Stimulated activated CD4-positive, alpha-beta T cell treated with anti-CD3 and anti-CD28 coated beads, TNF-alpha, amount 100 ng/mL, for 4 hours (primary cell): ENCODE results near the gene SULT1C4.
"Not testable (repeated sequence)": the region's sequence is repeated elsewhere in the genome, so short reads cannot be mapped to it uniquely, and the experiment has no call there.

ENCODE experiments used
- DNase-seq, 3 experiments: peaks; one replicate each; pipeline ENCODE4 v3.0.0-alpha.2; 2020; ENCODE audit warnings: low read depth in 3 of 3

Gene SULT1C4

DNA sequence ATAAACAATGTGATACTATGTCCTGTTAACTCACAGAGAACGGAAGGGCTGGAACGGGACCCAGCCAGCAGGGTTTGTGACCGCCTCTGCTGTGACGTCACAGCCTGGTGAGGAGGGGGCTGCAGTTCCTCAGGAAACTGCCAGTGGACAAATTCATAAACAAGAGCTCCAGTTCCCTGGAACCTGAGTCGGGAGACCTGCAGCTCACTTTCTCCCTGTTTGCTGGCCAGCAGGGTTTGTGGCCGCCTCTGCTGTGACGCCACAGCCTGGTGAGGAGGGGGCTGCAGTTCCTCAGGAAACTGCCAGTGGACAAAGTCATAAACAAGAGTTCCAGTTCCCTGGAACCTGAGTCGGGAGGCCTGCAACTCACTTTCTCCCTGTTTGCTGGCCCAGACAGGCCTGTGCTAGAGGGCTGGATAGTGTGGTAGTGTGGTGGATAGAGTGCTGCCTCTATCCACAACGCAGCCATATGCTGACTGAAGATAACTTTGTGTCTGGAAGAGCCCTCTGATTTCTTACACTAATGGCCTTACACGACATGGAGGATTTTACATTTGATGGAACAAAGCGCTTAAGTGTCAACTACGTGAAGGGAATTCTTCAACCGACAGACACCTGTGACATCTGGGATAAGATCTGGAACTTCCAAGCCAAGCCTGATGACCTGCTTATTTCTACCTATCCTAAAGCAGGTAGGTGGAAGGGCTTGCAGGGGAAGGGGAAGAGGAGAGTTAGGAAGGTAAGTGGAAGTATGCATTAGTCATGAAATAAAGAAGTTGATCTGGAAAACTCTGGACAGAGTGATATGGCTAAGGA is at the start of gene SULT1C4:
Gene SULT1C4, plus strand, starts transcription at position 140 of the 816 bp plus-strand sequence. Its CDS starts 384 bp downstream, at position 524.
- no peak for DNase-seq

DNA sequence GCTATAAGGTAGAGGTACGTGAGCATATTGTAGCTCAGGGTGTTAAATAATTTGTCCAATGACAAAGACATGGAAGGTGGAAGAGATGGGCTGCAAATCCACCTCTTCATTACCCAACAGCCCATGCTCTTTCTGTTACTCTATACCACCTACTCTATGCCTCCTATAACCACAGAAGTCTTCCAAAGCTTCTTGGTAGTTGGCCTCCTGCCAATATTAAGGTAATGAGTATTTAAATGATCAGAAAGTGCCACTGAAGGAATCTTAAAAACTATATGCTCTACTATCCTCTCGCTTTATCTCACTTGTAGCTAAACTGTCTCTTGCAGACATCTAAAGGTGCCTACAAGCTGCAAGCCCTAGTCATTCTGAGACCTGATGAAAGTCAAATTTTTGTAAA is 48.0 kb upstream of the SULT1C4 start:
- DNase-seq: no peak

DNA sequence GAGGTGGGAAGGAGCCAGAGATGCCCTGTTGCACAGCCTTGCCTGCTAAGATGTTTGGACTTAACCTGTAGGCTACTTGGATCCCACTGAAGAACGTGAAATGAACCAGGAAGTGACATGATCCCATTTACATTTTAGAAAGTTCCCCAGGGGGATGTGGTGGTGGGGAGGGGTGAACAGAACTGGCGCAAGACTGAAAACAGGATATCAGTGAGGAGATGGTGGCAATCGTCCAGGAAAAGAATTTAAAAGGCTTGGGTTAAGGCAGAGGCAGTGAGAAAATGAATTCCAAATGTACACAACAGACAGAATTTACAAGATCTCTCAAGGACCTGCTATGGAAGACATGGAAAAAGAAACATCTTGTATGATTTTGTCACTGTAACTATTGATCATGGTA is 46.8 kb upstream of the SULT1C4 start:
- no peak for DNase-seq

GRCh38 chr2:108345951-108346350 is 31.8 kb upstream of the SULT1C4 start:
- DNase-seq: no peak

- no peak for DNase-seq
Observed at GRCh38 chr2:108346827-108347226, 30.9 kb upstream of the SULT1C4 start.

GRCh38 chr2:108347786-108348185 is 30.0 kb upstream of the SULT1C4 start:
- no peak for DNase-seq

DNA sequence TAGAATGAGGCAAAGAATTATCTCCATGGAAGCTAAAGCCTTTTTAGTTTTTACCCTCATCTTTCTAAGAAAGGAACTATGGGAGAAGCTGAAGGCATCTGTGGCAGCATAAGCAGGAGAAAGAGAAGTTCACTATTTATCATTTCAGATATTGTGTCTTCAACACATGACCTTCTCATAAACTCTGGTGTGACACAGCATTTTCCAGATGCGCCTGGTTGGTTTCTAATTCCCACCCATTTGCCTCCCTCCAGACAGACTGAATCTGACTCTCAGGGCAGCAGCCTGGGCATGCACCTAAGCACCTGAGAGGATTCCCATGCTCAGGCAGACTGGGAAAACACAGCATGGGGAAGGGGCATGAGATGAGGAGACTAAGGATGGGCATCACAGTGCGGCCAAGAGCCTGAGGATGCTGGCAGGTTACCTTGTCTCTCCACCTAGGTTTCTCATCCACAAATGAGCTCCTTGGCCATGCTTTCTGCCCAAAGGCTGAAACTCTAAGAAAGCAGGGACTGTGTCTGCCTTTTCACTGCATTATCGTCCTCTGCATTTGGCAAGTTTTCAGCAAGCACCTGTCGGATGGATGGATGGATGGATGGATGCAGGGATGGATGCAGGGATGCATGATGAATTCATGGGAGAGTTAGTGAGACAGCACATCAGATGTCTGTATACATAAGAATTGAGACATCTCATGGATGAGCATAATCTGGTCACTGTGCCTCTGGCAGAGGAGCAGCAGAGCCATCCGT is 28.8 kb upstream of the SULT1C4 start:
- no peak for DNase-seq

DNA sequence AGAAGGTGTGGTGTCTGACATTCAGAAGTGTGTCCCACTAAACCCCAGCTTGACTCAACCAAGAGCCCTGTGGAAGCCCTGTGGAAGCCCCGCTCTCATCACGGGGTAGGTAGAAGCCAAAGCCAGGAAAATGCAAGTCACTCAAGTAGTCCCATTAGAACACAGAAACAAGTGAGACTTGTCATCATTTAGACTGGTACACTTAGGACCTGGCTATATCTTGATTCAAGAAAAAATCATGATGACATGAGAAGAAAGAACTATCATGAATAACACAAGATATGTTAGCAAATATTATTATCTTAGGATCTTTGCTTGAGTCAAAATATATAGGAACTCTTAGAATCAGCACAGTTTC is 28.2 kb upstream of the SULT1C4 start:
- no peak for DNase-seq

DNA sequence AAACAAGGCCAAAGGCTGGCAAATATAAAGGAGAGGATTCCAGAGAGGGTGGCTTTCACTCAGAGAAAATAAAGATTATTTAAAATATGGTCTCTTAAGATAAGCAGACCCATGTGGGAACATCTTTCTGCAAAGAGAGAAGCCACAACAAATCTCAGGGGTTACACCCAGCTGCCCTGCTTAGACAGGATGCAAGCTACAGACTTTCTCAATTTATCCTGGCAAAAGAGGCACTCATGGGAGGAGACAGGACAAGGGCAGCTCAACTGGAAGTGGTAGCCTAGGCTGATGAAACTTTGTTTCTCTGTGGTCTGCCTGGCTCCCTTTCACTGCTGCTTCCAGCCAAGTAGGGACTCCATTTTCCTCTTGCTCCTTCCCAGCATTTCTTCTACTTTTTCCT is 25.9 kb upstream of the SULT1C4 start:
- DNase-seq: no peak

- no peak for DNase-seq
Observed at GRCh38 chr2:108354136-108354535, 23.6 kb upstream of the SULT1C4 start.

- DNase-seq: no peak
Observed at GRCh38 chr2:108355906-108356734, 21.6 kb upstream of the SULT1C4 start.

- not testable (repeated sequence) for DNase-seq
Observed at GRCh38 chr2:108359336-108359735, 18.4 kb upstream of the SULT1C4 start.

- DNase-seq: no peak
Observed at GRCh38 chr2:108360776-108361468, 16.8 kb upstream of the SULT1C4 start.

- no peak for DNase-seq
Observed at GRCh38 chr2:108363024-108363907, 14.5 kb upstream of the SULT1C4 start.

- DNase-seq: no peak
Observed at GRCh38 chr2:108363908-108364225, 13.9 kb upstream of the SULT1C4 start.

GRCh38 chr2:108364676-108365297 is 13.0 kb upstream of the SULT1C4 start:
- DNase-seq: no peak

GRCh38 chr2:108365656-108366055 is 12.1 kb upstream of the SULT1C4 start:
- no peak for DNase-seq

DNA sequence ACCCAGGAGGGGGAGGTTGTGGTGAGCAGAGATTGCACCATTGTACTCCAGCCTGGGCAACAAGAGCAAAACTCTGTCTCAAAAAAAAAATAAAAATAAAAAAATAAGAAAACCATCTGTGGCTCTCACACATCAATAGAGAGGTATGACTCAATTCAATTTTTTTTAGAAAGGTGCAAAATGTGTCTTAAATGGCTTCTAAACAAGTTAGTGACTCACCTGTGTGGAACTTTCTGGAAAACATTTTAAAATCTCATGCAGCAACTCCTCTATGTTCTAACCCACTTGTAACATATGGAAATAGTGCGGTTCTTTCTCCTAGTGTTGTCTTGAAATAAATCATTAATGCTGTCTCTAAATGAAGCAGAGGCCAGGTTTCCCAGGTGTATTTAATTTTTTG is 10.7 kb upstream of the SULT1C4 start:
- no peak for DNase-seq

- no peak for DNase-seq
Observed at GRCh38 chr2:108367561-108368175, 10.1 kb upstream of the SULT1C4 start.

DNA sequence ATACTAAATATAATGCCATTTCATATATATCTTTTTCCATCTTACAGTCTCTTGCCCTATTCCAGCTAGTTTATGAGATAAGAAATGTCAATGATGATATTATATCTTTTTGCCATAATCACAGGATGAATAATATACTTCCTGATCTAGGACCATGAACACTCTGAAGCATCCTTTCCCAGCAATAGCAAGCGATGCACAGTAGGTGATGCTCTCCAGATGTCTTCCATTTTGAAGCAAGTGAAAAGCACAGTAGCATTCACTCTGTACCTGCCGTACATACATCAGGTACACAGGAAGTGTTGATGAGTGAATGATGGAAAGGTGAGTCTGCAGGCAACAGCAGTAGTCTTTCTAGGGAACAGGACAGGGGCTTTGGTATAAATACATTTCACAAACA is 8.6 kb upstream of the SULT1C4 start:
- no peak for DNase-seq
